Measurements from ENCODE around the gene FLACC1.
"Not testable (repeated sequence)": the region's sequence is repeated elsewhere in the genome, so short reads cannot be mapped to it uniquely, and the experiment has no call there.

The FLACC1 gene

DNA sequence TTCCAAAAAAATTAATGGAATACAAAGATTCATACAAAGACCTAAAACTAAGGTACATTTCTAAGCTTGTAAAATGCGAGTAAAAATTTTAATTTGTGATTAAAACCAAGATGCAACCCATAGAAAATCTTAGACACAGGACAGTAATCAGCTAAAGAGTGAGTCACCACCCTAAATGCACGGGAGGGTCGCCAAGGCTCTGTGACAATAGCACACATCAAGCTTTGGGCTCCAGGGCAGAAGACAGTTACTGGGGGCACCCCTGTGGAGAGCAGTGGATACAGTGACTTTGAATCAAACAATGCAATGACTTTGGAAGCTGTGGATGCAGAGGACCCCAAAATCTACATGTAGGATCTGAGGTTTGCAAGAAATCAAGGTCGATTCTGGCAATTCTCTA lies 7.5 kb downstream of the FLACC1 start:
- no peak for DNase-seq (ENCODE audit: low read depth, low spot score)

DNA sequence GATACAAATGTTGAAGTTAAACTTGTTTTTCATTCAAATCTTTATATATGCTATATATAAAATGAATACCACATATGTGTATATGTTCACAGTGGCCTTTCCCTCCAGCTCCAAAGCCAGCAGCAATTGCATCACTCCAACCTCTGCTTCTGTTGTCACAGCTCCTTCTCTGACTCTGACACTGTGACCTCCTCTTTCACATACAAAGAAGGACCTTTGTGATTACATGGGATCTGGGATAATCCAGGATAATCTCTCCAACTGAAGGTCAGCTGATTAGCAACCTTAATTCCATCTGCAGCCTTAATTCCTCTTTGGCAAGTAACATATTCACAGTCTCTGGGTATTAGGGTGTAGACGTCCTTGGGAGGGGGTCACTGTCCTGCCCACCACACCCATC lies 8.4 kb downstream of the FLACC1 start:
- no peak for DNase-seq (ENCODE audit: low read depth, low spot score)

DNA sequence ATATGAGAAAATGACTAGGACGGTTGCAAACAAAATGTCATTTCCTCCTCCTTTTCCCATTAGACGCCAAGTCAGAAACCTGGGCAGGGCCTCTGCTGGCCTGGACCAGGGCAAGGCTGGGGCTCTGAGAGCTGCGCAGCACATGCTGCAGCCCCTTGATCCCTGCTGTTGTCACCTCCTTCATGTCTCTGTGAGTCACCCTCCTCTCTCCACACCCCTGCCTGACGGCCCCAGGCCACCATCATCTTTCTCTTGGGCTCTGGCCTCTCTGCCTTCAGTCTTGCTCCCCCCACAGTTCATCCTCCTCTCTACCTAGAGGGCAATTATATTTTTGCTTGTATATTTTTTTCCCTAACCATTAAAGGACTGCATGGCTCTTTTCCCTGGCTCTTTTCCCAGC lies 10.0 kb downstream of the FLACC1 start:
- no peak for DNase-seq (ENCODE audit: low read depth, low spot score)

DNA sequence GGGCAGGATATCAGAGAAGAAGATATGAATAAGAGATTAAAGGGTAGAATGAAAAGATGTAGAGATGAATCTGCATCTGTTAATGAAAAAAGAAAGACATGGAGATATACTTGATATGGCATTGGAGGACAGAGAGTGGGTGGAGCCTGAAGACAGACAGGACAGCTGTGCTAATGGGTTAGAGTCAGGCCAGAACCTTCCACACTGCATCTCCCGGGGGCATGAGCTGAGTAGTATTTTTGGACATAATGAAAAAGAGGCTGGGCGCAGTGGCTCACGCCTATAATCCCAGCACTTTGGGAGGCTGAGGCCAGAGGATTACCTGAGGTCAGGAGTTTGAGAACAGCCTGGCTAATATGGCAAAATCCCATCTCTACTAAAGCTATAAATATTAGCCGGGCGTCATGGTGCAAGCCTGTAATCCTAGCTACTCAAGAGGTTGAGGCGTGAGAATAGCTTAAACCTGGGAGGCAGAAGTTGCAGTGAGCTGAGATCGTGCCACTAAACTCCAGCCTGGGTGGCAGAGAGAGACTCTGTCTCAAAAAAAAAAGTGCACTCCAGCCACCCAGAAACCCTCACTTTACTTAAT lies 11.4 kb downstream of the FLACC1 start:
- DNase-seq (ENCODE audit: low read depth, low spot score) = no peak

DNA sequence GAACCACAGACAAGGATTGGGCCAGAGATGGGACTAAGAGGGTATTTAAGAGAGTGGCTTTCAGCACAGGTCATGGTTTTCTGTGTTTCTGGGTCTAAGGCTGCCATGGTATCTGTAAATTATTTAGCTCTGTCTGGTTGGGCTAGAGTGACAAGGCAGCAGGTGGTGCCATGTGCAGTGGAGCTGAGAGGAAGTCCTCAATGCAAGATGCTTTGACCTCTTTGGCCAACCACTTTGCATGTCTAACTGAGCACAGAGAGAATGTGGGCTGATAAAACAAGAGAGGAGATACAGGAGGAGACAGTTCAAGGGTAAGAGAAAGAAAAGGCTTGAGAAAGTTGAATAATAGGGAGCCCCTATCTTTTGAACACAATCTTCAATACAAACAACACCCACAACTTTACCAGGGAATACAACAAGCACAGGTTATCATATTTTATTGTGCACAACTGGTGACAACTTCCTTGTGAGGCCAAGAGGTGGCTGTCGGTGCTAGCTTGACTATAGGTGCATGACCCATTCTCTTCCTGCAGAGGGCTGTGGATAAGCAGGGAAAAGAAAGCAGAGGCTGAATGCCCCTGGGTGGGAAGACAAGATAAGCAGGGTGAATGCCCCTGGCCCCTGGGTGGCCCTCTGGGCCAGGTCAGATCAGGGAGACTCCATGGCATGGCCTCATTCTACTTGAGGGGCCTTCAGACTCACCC lies 12.3 kb downstream of the FLACC1 start:
- no peak for DNase-seq (ENCODE audit: low read depth, low spot score)

DNA sequence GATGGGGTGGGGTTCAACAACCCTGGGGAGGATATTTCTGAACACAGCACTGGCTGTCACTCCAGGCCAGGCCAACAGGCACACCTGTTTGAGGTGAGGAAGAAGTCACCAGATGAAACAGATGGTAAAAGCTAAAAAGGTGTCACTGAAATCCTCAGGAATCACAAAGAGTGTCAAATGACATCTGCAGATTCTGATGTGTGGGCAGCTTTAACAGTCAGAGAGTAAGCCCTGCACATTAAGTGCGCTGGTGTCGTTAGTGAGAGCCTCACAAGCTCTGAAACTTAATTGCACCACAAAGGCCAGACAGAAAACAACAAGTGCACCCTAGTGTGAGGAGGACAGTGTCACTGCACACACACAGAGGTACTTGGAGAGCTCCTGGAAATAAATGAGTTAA lies 13.6 kb downstream of the FLACC1 start:
- no peak for DNase-seq (ENCODE audit: low read depth, low spot score)

DNA sequence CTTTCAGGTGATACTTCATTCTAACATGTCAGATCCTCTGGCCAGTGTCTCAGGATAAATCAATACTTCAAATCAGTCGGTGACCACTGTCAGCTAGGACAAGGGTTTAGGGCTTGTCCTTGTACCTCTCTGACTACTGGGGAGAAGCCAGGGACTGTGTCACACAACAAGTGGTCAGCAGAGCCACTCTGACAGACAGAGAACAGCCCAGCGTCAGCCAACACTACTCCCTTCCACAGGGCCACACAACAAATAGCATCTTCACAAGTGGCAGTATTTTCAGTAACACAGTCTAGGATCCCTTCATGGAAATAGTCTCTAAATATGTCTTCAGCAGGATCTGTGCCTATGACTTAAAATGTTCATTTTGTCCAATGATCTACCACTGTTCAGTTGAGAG lies 14.2 kb downstream of the FLACC1 start:
- no peak for DNase-seq (ENCODE audit: low read depth, low spot score)

DNA sequence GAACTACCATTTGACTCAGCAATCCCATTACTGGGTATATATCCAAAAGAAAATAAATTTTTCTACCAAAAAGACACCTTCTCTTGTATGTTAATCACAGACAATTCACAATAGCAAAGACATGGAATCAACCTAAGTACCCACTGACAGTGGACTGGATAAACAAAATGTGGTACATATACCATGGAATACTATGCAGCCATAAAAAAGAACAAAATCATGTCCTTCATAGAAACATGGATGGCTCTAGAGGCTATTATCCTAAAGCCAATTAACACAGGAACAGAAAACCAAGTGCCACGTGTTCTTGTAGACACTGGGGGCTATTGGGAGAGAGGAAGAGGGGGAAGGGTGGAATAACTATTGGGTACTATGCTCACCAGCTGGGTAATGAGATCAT lies 27.7 kb downstream of the FLACC1 start:
- no peak for DNase-seq (ENCODE audit: low read depth, low spot score)

DNA sequence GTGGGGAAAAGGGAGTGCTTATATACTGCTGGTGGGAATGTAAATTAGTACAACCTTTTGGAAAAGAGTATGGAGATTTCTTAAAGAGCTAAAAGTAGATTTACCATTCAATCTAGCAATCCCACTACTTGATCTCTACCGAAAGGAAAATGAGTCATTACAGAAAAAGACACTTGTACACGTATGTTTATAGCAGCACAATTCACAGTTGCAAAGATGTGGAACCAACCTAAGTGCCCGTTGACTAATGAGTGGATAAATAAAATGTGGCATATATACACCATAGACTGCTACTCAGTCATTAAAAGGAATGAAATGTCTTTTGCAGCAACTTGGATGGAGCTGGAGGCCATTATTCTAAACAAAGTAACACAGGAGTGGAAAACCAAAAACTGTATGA lies 29.5 kb downstream of the FLACC1 start:
- no peak for DNase-seq (ENCODE audit: low read depth, low spot score)

DNA sequence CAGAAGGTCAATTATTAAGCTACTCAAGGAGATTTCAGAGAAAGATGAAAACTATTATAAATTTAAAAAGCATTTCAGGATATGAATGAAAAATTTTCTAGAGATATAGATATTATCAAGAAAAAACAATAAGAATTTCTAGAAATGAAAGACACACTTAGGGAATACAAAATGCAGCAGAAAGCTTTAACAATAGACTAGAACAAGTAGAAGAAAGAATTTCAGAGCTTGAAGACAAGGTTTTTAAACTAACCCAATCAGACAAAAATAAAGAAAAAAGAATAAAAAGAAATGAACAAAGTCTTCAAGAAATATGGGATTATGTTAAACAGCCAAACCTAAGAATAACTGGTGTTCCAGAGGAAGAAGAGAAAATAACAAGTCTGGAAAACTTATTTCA lies 34.4 kb downstream of the FLACC1 start:
- no peak for DNase-seq (ENCODE audit: low read depth, low spot score)

DNA sequence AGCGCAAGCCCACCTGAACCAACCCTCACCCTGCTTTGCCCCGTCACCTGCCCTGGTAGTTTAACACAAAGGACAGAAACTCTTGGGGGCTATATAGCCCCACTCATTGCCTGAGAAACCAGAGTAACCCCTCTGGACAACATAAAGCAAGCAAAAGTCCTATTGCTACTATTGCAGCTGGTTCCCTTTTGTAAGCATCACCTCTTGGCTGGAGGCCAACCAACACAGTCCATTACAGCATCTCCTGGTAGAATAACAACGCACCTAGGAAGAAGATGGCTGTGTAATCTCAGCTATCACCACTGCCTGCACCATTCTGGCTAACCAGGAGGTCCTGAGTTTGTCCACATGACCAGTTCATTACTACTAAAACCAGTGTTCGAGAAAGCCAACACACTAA lies 36.4 kb downstream of the FLACC1 start:
- DNase-seq (ENCODE audit: low read depth, low spot score) = no peak

DNA sequence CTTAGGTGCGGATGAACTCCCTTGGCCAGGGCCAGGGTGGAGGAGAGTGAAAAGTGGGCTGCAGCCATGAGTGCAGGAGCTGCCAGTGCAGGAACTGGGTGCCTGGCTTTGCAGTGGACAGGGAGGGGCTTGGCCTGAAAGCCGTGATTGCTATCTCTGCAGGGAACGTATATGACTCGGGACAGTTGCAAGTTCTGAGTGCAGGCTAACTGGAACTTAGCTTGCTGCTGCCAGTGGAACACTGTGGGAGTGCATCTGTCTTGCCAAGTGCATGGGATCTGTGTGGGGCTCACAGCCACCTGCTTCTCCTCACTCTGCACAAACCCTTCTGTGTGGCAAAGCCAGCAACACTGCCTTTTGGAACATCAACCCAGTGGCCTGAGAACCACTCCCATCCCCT lies 36.9 kb downstream of the FLACC1 start:
- no peak for DNase-seq (ENCODE audit: low read depth, low spot score)

DNA sequence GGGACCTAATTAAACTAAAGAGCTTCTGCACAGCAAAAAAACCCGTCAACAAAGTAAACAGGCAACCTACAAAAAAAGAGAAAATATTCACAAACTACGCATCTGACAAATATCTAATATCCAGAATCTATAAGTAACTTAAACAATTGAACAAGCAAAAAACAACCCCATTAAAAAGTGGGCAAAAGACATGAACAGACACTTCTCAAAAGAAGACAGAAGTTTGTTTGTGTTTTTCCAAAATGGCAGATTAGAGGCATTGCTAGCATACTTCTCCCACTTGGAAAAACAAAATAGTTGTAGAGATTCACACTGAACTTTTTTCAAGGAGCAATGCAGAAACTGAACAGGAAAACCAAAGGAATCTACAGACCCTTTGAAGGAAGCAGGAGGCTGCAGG lies 37.6 kb downstream of the FLACC1 start:
- DNase-seq (ENCODE audit: low read depth, low spot score) = no peak

DNA sequence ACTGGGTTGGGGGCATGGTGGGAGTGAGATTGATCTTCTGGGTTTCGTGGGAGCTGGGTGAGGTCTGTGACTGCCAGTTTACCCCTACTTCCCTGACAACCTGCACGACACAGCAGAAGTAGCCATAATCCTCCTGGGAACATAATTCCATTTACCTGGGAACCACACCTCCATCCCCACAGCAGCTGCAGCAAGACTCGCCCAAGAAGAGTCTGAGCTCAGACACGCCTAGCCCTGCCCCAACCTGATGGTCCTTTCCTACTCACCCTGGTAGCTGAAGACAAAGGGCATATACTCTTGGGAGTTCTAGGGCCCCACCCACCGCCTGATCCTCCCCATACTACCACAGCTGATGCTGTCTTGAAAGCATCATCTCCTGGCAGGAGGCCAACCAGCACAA lies 43.8 kb downstream of the FLACC1 start:
- DNase-seq (ENCODE audit: low read depth, low spot score) = no peak

DNA sequence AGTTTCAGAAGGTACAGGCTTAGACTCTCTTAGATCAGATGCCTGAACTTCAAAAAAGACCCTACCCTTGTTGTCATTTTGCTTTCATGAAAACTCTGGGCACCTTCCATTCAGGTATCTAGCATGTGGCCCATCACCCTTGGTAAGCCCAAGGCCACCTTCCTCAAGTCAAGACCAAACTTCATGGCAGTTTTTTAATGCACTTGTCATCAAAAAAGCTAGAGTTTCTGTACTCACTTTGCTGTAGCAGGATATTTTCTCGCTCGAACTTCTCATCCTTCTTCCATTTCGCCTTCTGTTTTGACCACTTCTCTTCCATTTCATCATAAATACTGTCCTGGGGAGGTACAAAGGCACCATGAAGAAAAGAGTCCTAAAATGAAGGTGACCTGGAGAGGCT lies 48.2 kb downstream of the FLACC1 start:
- no peak for DNase-seq (ENCODE audit: low read depth, low spot score)

DNA sequence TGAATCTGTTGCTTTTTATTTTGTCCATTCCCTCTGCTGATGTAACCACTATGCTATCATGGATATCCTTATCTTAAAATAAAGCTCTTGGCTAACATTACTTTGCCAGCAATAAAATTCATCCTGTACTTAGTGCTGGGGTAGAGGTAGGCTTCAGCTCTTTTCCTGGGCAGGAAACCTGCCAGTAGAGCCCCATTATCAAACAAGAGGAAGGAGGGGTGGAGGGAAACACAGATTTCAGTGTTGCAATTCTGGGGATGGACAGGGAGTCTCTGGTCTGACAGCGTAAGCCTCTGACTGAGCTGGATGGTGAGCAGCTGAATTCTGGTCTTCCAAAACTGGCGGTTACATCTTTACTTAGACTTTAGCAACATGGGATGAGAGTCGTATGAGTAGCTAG lies 49.3 kb downstream of the FLACC1 start:
- no peak for DNase-seq (ENCODE audit: low read depth, low spot score)

DNA sequence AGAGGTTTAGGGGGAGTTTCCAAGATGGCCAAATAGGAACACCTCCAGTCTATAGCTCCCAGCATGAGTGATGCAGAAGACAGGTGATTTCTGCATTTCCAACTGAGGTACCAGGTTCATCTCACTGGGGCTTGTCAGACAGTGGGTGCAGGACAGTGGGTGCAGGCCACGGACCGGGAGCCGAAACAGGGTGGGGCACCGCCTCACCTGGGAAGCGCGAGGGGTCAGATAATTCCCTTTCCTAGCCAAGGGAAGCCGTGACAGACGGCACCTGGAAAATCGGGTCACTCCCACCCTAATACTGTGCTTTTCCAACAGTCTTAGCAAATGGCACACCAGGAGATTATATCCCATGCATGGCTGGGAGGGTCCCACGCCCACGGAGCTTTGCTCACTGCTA lies 57.2 kb downstream of the FLACC1 start:
- DNase-seq (ENCODE audit: low read depth, low spot score) = not testable (repeated sequence)

DNA sequence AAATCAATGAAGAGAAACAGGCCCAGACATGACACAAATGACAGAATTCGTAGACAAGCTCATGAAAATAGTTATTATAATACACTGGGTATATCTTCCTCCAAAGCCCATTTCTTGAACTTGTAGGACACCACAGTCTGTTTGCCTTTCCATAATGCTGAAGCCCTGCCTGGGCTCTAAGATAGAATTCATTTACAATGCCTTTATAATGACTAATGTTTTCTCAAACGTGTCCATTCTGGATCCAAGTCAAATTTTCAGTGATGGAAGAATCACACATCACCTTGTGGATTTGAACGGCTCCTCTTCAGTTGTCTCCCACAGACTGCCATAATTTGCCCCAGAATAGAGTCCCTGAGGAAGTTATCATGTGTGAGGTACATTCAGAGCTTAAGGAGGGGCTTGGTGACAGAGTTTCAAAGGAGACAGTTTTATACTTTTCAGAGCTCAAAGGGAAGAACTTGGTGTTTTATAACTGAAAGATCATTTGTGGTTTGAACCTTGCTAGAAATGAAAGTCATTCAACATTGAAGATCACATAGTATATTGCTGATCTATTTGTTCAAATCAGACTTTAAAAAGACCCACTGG lies 58.6 kb downstream of the FLACC1 start:
- DNase-seq (ENCODE audit: low read depth, low spot score) = no peak

DNA sequence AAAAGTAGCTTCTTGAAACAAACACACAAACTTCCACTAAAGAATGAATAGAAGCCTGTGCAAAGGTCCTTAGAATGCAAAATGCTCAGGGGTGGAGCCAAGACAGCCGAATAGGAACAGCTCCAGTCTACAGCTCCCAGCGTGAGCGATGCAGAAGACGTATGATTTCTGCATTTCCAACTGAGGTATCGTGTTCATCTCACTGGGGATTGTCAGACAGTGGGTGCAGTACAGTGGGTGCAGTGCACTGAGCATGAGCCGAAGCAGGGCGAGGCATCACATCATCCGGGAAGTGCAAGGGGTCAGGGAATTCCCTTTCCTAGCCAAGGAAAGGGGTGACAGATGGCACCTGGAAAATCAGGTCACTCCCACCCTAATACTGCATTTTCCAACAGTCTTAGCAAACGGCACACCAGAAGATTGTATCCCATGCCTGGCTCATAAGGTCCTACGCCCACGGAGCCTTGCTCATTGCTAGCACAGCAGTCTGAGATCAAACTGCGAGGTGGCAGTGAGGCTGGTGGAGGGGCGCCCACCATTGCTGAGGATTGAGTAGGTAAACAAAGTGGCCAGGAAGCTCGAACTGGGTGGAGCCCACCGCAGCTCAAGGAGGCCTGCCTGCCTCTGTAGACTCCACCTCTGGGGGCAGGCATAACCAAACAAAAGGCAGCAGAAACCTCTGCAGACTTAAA lies 66.5 kb downstream of the FLACC1 start:
- not testable (repeated sequence) for DNase-seq (ENCODE audit: low read depth, low spot score)

DNA sequence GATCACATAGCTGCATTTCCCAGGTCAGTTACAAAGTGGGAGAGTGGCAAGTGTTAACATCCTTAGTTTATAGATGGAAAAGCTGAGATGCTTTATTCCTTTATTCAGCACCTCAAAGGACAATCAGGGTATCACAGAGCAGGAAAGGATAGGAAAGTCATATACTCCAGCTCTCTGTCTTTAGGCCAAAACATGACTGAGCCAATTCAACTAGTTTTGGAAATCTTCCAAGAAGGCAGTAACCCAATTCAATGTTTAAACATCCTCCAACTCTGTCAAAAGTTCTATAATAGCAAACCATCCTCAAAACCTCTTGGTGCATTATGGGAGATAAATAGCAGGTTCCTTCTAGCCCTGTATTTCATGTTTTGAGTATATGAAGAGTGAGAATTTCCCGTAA lies 71.6 kb downstream of the FLACC1 start:
- DNase-seq (ENCODE audit: low read depth, low spot score) = no peak

DNA sequence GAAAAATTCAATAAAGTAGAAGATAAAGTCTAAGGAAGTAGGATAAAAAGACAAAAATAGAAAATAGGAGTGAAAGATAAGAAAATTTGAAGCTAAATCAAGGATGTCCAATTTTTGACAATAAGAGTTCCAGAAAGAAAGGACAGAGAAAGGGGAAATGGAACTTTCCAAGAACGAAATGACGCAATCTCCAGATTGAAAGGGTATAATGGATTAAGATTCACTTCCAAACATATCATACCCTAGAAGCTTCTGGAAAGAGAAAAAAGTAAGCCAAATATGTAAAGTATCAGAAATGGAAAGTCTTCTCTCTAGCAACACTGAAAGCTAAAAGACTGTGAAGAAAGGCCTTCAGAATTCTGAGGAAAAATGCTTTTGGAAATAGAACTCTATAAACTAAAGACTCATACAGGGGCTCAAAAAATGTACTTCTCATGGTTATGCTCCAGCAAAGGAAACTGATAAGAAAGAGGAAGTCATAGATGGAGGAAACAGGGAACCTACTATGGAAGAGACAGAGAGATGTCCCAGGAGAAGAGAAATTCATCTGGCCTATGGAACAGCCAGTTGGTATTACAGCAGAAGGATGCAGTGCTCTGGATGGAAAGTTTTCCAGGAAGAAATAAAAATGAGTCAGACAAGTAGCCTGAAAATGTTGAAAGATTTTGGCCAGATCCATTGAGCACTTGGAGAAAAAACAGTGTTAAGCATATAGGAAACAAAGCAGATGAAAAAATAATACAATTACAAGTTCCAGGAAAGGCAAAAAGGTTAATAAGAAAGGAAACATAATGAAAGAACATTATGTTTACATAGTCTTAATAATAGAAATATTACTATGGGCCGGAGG lies 76.7 kb downstream of the FLACC1 start:
- DNase-seq (ENCODE audit: low read depth, low spot score) = no peak

DNA sequence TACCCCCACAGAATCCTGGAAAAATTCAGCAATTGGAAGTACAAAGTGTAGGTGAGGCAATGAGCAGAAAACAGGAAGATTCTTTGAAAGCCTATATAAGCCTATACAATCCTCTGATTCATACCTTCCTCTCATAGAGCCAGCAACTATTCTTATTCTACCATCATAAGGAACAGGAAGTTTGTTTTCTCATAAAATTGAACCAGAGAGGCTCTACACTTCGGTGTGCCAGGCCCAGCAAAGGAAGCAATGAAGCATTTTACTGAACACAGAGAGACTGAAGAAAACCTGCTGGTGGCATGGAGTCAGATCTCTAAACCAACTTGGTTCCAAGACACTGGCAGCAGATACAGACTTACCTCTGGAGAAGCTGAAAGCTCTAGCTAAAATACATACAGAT lies 78.1 kb downstream of the FLACC1 start:
- DNase-seq (ENCODE audit: low read depth, low spot score) = no peak
